HG03064 (cell line): ENCODE data around the gene NIPSNAP3A.

Source experiments
- ATAC-seq: cut with Tn5 transposase; IDR thresholded peaks from one replicate; pipeline ENCODE4 v1.9.1; 2021; ENCODE audit warnings: low read depth; ENCODE audit not compliant: unreplicated experiment

NIPSNAP3A gene

DNA sequence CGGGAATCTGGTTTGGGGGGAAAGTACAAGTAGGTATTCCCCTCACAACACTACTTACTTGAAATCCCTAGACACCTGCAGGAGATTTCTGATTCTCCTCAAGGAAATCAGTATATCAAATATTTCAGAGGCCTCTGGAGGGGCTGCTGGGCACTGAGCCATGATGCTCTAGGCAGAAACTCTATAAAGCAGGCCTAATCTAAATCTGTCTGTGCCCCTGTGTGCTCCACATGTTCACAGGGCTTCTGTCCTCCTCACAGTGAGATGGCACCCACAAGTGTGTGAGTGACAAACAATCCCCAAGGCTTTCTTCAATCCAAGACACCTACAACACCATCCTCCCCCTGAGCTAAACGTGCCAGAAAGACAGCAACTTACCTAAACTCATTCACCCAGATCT lies 55.4 kb downstream of the NIPSNAP3A start:
- no peak for ATAC-seq

DNA sequence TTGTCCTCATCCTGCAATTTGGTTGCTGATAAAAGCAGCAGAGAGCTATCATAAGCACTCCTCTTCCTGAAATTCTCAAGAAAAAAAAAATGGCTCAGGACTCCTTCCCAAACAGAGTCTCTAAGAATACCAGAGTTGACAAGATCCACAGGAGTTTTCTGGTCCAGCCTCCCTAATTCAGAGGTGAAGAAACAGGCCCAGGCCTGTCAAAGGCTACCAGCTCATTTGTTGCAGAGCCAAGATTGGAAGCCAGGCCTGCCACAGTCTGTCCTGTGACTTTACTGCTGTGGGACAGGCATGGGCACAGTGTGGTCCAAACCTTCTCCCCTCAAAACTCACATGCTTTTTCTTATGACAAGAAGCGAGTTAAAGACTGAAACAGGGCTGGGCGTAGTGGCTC lies 58.0 kb downstream of the NIPSNAP3A start:
- ATAC-seq, result no peak

DNA sequence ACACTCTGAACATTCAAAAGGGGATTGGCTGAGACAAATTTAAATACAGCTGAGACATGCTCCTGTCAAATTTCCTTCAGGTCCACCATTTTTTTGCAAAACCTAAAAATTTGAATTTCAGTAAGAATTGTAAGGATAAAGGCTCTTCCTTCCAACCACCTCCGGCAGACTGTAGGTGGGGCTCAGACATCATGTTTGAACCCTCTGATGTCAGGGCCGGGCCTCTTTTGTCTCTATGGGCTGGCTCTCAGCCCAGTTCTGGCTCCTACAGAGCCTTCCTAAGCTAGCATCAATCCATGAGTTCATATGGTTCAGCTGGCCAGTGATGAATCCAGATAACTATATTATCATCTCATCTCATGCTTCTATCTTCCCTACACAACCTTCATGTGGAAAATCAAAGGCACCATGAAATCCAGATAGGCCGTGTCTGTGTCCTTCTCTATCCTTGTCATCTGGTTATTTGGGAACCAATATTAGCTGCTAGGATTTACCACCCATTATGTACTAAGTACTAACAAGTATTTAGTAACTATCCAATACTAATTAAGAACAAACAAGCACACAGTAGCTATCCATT lies 60.6 kb downstream of the NIPSNAP3A start:
- no peak for ATAC-seq
